GM21423 (cell line): ENCODE measurements around the gene SRCIN1.

Experiments used
- ATAC-seq: cut with Tn5 transposase; IDR thresholded peaks from one replicate; pipeline ENCODE4 v1.9.1; 2021; ENCODE audit warnings: mild to moderate bottlenecking, moderate library complexity; ENCODE audit not compliant: unreplicated experiment

The SRCIN1 gene

DNA sequence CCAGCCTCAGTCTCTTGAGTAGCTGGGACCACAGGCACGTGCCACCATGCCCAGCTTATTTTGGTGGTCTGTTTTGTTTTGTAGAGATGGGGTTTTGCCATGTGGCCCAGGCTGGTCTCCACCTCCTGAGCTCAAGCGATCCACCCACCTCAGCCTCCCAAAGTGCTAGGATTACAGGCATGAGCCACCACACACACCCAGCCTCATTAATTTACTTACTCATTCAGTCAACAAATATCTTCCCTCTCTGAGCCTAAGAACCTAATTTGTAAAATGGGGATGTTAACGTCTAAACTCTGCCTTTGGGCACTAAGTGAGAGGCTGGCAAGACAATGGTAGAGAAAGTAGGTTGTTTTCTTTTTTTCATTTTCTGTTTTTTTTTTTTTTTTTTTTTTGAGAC, 22.6 kb downstream of the SRCIN1 start:
- no peak for ATAC-seq

DNA sequence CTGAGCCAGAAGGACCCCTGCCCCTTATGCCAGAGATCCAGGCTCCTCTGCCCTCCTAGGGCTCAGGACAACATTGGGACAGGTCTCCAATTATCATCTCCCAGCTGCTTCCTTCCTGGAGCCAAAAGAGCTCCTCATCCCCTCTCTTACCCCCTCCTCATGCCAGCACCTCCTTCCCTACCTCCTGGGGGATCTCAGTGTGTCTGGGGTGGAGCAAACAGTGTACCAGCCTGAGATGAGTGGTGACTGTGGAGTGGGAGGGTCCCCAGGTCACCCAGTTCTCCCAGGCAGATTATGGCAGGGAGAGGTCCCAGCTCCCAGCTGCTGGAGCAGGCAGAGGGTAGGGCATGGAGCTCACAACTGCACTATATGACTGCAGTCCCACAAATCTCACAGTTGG, 23.7 kb downstream of the SRCIN1 start:
- no peak for ATAC-seq

DNA sequence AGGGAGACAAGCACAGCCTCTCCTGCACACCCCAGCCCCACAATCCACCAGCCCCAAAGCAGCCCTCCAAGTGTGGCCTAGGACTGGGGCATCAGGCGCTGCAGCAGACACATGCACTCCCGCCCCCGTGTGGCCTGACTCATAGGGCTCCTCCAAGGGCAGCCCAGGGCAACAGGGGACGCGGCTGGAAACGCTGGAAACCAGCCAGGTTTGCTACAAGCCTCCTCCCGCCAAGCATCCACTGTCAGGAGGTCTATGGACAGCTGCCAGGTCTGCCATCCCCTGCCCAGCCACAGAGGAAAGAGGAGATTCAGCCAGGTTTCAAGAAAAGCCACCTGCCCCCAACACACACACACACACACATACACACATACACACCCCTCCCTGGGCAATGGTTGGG, 25.8 kb downstream of the SRCIN1 start:
- no peak for ATAC-seq

DNA sequence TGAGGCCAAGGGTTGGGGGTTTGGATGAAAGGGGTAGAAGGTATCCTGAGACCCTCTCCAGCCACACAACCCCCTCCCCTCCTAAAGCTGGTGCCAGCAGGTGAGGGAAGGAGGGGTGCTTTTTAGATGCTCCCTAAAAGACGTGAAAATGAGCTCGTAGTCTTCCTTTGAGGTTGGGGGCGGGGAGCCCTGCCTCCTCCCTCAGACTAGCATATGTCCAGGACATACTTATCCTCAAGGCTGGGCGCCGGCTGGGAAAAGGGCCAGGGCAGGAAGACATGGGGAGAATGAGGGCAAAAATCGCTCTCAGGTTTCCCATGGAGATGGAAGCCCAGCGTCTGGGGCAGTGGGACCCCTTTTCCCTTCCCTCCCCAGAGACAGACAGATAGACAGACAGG, 26.7 kb downstream of the SRCIN1 start:
- no peak for ATAC-seq

DNA sequence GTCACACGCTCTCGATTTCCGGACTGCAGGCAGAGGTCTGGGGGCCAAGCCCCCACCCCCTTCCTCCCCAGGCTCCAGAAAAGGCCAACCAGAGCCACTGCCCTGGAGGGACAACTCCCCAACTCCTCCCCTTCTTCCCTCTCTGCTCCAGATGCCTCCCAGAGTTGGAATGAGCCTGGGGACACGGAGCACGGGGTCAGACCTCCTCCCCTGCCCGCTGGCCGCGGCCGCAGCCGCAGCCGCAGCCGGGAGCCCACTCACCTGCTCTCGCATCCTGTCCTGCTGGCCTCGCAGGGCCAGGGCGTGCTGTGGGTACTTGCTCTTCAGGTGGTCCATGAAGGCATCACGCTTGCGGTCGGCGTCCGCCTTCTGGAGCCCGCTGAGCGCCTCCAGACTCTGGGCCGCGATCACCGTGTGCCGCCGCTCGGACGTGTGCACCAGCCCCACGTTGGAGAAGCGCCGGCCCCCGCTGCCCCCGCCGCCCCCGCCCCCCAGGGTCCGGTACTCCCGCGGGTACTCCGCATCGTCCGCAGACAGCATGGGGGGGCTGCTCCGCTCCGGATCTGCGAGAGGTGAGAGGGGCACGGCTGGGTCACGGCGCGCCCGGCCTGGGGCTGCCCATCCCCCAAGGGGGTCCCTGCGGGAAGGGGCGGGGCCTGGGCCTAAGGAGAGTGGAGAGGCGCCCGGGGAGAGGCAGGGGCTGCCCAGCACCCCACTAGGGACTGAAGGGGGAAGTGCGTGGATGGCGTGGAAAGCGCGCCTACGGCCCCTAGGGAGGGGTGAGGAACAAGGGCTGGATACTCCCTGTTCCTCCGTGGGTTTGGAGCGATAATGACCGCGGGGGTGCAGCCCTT, 27.3 kb downstream of the SRCIN1 start:
- no peak for ATAC-seq

DNA sequence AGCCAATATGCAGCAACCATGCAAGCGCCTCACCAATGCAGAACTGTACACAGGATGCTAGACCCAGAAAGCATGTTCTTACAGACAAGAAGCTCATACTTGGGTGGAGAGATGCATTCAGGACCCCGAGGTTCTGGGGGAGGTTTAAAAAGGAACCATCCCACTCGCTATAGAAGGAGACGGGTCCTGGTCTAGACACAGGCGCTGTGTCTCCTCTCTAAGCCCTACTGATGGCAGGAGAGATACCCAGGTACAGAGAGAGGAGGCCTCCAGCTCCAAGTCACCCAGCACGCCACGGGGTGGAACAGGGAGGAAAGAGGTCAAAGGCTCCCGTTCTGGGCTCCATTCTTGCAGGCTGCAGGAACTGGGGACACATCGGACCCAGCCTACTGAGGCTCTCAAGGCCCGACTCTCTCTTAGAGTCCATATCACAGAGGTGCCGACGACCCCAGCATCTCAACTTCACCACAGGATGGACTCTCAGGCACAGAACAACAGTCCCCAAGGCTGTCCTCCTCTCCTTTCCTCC, 28.0 kb downstream of the SRCIN1 start:
- no peak for ATAC-seq

DNA sequence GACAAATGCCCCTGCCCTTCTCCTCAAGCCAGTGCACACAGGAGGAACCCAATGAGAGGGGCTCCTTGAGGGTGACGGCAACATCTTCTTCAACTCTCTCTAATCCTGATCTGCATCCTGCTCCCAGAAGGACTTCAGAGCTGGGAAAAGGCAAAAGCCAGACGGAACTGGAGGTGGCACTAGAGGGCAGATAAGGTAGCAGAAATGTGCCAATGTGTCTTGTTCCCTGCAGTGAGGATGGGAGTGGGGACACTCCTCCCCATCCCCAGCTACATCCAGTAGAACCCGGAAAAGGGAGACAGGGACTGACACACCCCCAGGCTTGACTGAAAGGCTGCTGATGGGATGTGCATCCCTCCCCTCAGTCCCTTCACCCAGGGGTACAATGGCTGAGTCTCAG, 28.5 kb downstream of the SRCIN1 start:
- no peak for ATAC-seq

DNA sequence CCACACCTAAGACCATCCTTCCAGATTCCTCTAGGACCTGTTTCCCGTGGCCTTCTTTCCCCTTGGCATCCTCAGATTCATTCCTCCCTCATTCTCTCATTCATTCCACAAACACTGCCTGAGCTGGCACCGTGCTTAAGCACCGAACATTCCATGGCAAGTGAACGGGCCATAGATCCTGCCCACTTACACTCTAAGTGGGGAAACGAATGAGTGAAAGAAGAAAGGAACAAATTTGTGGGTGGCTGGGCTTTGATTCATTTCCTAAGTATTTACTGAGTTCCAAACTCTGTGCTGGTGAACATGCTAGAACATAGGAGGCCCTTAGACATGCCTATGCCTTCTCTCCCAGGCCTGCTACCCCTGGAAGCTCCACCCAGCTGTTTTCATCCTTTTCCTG, 30.0 kb downstream of the SRCIN1 start:
- no peak for ATAC-seq

DNA sequence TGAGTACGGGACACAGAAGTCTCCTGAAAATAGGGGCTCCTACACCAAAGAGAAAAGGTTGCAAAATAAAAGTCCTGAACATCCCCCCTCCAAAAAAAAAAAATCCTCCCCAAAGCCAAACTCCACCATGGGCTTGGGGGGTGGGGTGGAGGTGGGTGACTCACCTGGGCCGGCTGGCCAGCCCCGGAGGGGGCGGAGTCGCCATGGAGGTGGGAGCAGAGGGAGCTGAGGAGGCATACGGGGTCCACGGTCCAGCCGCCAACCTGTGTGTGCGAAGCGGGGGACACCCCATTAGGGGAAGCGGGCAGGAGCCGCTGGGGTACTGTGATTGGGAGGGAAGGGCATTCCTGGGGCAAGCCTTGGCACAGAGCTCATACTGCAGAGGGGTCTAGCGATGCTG, 31.0 kb downstream of the SRCIN1 start:
- no peak for ATAC-seq

DNA sequence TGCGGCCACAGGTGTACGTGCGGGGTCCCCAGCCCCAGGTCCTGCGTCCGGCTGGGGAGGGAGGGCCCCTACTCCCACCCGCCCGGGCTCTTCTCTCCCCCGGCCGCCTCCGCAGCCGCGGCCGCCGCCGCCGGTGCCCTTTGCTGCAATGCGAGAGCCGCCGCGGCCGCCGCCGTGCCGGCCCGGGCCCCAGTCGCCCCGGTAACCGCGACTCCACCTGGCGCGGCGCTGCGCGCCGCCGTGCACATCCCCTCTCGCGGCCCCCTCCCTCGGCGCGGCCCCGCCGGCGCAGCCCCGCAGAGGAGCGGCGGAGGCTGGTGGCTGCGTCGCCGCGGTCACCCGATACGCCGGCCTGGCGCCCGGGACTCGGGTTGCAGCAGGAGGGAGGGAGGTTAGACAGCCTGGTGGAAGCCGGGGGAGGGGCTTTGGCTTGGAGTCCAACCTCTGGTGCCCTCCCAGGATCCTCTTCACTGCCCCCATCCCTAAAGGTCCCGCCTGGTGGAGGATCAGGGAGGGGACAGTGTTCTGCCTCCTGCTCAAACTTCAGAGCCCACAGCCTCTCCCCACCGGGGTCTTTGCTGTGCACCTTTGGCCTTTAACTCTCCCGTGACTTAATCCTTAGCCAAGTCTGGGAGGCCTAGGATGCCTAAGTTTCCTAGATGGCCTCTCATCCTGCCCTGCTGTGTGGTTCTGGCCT, 32.9 kb downstream of the SRCIN1 start:
- ATAC-seq, result no peak

DNA sequence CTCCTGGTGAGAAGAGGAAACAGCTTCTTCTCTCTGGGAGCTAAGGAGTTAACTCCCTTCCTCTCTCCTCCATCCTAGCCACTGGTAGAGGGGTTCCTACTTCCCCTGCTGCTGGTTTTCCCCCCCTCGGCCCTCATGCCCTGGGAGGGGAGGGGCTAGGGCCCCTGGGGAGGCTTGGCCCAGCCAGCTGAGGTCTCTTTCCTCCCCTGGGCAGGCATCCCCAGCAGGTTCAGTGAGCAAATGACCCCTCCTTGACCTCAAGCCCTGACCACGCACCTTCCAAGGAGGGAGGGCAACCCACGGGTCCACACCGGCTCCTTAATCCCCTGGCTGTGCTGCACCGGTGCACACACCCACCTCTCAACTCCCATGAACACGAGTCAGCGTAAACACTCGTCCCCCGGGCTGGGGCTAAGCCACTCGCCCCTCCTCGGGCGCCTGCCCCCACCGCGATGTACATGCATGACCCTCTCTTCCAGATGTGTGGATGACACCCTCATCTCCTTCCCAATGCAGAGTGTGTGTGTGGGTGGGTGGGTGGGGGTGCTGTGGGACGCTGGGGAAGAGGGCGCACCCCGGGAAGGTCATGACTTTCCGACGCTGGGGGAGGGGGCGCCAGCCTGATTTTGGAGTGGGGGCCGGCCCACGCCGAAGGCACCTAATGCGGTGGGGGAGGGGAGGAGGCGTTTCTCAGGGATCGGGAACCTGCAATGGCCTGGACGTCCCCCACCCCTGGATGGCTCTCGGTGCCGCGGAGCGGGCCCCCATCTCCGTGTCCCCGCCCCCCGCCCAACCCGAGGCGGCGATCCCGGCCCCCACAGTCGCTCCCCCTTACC, 33.7 kb downstream of the SRCIN1 start:
- no peak for ATAC-seq

DNA sequence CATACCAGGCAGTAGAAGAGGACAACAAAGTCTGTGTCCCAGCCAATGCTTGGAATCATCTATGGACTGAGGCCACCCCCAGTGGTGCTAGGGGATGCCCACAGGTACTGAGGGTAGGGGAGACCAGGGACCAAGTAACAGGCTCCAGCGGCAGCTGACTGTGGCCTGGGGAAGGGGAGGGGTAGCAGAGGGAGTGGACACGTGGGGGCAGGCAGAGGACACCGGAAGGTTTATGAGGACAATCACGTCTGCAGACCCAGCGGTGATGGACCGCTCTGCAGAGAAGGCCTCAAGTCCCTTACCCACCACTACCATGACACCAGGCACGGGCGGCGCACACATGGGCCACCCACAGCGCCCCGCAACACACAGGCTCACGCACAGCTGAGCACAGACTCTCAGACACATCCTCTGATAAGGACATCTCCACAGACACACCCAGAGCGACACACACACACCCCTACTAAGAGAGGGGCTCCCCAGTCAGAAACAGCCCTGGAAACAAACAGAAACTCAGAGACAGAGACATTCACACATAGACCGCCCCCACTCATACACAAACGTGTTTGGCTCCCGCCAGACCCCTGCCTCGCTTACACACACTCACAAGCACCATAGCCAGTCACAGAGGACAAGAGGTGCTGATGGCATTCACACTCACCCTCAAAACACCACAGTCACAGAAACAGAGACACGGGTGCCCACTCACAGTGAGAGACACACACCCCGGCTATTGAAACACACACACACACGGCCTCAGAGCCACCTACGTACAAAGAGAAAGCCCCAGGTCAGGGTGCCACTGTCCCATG, 35.8 kb downstream of the SRCIN1 start:
- ATAC-seq, result no peak

DNA sequence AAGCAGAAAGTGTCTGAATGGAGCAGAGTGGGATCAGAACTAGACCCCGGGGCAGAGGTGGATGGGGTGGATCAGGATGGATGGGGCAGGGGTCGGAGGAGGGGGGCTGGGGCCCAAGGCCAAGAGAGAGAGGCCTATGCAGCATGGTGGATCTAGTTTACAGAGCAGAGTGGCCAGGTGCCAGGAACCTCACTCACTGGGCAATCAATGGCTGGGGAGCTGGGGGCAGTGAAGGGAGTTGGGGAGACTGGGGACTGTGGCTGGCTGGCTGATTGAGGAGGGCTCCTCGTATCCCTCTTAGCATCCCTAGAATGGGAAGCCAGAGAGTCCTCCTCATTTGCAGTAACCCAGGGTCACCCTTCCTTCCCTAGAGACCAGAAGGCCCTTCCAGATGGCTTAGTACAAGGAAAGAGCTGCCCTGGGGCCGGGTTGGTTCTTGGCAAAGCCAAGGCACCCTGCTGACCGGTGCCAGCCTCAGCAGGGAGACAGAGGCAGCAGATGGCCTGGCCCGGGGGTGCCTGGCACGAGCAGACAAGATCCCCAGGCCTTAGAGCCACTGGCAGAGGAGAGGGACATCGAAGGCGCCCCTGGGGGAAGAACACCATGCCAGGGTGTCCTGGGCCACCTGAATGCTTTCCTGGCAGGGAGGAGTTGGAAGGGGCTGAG, 36.8 kb downstream of the SRCIN1 start:
- ATAC-seq, result no peak

DNA sequence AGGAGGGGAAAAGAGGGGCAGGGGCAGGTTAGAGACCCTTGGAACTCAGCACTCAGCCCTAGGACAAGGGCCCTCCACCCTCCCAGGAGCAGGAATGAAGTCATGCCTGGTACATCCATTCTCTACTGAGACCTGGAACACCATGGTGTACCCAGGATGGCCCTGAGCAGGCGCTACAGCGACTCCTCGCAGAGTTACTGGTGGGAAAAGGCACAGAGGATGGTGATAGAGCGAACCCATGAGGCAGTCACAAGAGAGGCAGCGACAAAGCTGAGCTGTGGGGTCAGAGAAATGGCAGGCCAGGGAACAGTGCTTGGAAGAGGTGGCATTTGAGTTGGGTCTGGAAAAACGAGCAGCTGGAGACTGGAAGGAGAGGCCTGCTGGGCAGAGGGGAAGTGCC, 37.5 kb downstream of the SRCIN1 start:
- ATAC-seq, result no peak

DNA sequence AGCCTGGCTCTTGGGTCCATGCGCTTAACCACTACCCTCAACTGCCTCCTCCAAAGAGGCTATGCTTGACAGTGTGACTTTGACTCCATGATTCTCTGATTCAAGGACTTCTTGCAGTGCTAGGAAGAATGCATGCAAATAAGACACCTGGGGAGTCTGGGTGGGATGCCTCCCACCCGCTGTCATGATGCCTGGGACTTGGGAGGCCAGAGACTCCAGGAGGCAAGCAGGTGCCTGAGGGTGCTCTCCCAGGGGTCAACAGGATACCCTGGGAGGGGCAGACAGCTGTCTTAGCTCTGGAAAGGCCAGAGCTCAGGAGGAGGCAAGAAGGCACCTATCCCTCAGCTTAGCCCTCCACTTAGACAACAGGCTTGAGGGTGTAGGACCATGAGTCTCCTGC, 38.4 kb downstream of the SRCIN1 start:
- no peak for ATAC-seq

DNA sequence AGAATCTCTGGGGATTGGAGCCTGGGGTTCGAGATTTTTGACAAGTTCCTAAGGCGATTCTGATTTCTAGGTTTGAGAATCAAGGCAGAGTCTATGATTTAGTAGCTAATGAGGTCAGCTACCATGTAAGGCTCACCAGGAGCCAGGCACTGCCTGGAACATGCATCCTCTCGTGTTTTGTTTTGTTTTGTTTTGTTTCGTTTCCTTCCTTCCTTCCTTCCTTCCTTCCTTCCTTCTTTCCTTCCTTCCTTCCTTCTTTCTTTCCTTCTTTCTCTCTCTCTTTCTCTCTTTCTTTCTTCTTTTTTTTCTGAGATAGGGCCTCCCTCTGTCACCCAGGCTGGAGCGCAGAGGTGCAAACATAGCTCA, 39.1 kb downstream of the SRCIN1 start:
- no peak for ATAC-seq

DNA sequence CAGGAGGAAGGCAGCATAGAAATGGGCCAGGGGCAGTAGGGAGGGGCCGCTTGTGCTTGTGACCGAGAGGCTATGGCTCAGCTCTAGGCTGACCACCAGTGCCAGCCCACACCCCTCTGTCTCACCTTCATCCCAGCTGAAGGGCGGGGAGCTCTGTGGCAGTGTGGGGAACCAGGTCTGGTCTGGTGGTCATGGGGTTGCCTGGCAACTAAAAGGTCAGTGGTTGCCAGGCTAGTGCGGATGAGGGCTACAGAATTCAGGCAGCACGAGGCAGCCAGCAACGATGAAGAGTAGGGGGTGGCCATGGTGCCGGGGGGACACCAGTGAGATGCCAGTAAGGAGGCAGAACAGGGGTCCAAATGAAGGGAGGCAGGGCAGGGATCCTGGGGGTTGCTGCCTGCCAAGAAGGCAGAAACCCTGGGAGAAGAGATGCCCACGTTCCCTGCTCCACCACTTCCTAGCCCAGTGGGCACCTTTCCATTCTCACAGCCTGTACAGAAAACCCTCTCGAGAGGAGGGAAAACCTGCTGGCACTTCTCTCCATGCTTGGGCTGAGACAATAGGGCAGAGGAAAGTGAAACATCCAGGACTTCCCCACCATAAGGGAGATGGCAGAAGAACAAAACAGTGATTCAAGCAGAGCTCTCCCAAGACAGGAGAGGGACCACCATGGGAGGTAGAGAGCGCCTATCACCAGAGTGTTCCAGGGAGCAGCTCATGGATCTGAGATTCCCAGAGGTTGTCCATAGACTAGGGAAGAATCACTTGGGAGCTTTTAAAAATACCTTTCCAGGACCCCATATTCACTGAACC, 39.7 kb downstream of the SRCIN1 start:
- no peak for ATAC-seq

DNA sequence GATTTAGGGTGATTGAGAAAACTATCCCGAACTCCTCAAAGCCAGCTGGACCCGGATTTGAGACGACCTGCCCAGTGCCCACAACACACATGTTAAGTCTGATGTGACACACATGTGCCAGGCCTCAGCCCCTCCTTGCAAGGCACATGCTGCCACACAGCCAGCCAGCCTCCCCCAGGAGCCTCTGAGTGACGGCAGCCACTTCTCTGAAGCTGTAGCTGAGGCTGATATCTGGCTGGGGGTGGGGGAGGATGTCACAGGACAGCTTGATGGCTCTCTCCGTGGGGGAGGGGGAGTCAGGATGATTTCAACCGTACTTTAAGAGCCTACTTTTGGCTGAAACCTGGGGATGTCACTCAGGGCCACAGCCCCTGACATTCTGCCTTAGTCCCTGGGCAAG, 40.9 kb downstream of the SRCIN1 start:
- no peak for ATAC-seq

DNA sequence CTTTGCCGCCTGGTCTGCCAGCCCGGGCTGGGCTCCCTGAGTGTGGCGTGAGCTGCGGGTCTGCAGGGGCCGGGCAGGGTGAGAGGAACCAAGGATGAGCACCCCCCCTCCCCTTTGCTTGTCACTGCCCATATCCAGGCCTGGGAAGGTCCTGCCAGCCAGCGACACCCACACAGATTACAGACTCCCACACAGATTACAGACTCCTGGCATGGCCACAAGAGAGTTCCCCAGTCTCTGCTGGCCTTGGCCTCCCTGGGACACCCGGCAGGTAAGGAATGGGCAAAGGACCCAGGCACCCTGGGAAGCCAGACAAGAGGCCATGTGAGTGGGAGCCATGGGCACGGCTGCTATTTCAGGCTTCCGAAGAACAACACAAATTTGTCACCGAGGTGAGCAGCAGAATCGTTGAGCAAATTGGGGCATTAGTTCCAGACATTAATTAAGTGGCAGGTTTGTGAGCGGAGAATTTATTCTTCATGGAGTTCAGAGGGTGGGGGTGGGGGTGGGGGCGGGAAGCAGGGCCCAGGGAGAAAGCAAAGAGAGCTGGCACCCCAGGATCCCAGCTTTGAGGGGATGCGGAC, 41.4 kb downstream of the SRCIN1 start:
- no peak for ATAC-seq
